Fibroblast of pulmonary artery (primary cell): Measurements from ENCODE around the gene HSFX4.

Source experiments
- DNase-seq: peaks from one replicate; pipeline ENCODE4 v3.0.0-alpha.2; 2010; ENCODE audit warnings: low read depth
- H3K4me3 ChIP-seq: replicated peaks from 2 replicates; pipeline ENCODE4 v1.5.1; 2011; ENCODE audit warnings: low read depth, mild to moderate bottlenecking, control low read depth, low read length, moderate library complexity
- TF ChIP-seq, protein P1 (sequence below): IDR thresholded peaks from 2 replicates; pipeline ENCODE4 v1.5.1; 2011; ENCODE audit warnings: mild to moderate bottlenecking, control low read depth, low read length, inconsistent platforms; ENCODE audit errors: missing control alignments

HSFX4 gene

GRCh38 chrX:149948016-149948415, 18.6 kb downstream of the HSFX4 start:
- no peak for DNase-seq
- TF ChIP-seq, protein P1, sequence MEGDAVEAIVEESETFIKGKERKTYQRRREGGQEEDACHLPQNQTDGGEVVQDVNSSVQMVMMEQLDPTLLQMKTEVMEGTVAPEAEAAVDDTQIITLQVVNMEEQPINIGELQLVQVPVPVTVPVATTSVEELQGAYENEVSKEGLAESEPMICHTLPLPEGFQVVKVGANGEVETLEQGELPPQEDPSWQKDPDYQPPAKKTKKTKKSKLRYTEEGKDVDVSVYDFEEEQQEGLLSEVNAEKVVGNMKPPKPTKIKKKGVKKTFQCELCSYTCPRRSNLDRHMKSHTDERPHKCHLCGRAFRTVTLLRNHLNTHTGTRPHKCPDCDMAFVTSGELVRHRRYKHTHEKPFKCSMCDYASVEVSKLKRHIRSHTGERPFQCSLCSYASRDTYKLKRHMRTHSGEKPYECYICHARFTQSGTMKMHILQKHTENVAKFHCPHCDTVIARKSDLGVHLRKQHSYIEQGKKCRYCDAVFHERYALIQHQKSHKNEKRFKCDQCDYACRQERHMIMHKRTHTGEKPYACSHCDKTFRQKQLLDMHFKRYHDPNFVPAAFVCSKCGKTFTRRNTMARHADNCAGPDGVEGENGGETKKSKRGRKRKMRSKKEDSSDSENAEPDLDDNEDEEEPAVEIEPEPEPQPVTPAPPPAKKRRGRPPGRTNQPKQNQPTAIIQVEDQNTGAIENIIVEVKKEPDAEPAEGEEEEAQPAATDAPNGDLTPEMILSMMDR: no peak
- no peak overlapping the region for H3K4me3 ChIP-seq

GRCh38 chrX:149949743-149950436, 20.5 kb downstream of the HSFX4 start:
- TF ChIP-seq, protein P1: no peak
- no peak overlapping the region for H3K4me3 ChIP-seq
- no peak for DNase-seq

DNA sequence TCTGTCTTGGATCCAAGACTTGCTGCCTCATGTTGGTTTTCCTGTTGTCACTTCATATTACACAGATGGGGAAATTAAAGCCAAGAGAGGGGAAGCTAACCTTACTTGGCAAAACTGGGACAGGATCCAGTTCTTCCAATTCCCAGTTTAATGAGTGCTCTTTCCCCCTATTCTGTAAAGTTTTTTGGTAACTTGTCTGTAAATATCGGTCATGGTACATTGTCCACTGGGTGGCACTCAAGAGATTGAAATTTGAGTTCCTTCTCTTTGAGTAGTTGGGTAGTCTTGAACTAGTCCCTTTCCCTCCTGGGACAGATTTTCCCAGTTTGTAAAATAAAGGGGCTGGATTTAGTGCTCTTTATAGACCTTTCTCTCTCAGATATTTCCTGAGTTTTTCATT, 21.3 kb downstream of the HSFX4 start:
- TF ChIP-seq, protein P1: peak; percentile 44
- DNase-seq: peak; percentile 75
- no peak overlapping the region for H3K4me3 ChIP-seq

- H3K4me3 ChIP-seq: no peak overlapping the region
- TF ChIP-seq, protein P1: no peak
- no peak for DNase-seq
Measured at GRCh38 chrX:149961572-149961971, 32.2 kb downstream of the HSFX4 start.

GRCh38 chrX:149962010-149962409, 32.6 kb downstream of the HSFX4 start:
- H3K4me3 ChIP-seq: no peak overlapping the region
- no peak for DNase-seq

GRCh38 chrX:149962859-149963757, 33.7 kb downstream of the HSFX4 start:
- H3K4me3 ChIP-seq: no peak overlapping the region
- peak; percentile 73 for DNase-seq
- TF ChIP-seq, protein P1: peak; percentile 64

More at GRCh38 chrX:149962010-149962409, 32.6 kb downstream of the HSFX4 start:
- TF ChIP-seq, protein P1: no peak
